22Rv1 (cell line): ENCODE measurements around the gene DUSP15.

ENCODE experiments used
- H3K27ac ChIP-seq: fragments of 450-650 bp; 2 replicates; pipeline ENCODE4 v1.5.1; 2017
- ZFX ChIP-seq: fragments of 450-650 bp; IDR thresholded peaks from 2 replicates; pipeline ENCODE4 v1.6.1; 2017; ENCODE audit warnings: antibody characterized with exemption, borderline replicate concordance
- TF ChIP-seq, protein P1 (sequence below): fragments of 450-650 bp; IDR thresholded peaks from 2 replicates; pipeline ENCODE4 v1.5.1; 2017; ENCODE audit warnings: mild to moderate bottlenecking

DUSP15 gene

GRCh38 chr20:31906001-31906400, 35.7 kb upstream of the DUSP15 start:
- no peak overlapping the region for H3K27ac ChIP-seq
- TF ChIP-seq, protein P1, sequence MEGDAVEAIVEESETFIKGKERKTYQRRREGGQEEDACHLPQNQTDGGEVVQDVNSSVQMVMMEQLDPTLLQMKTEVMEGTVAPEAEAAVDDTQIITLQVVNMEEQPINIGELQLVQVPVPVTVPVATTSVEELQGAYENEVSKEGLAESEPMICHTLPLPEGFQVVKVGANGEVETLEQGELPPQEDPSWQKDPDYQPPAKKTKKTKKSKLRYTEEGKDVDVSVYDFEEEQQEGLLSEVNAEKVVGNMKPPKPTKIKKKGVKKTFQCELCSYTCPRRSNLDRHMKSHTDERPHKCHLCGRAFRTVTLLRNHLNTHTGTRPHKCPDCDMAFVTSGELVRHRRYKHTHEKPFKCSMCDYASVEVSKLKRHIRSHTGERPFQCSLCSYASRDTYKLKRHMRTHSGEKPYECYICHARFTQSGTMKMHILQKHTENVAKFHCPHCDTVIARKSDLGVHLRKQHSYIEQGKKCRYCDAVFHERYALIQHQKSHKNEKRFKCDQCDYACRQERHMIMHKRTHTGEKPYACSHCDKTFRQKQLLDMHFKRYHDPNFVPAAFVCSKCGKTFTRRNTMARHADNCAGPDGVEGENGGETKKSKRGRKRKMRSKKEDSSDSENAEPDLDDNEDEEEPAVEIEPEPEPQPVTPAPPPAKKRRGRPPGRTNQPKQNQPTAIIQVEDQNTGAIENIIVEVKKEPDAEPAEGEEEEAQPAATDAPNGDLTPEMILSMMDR = no peak
- TF ChIP-seq ZFX = no peak

- no peak overlapping the region for H3K27ac ChIP-seq
- TF ChIP-seq ZFX = no peak
- TF ChIP-seq, protein P1 = no peak
Measured at GRCh38 chr20:31903627-31904386, 33.5 kb upstream of the DUSP15 start.

DNA sequence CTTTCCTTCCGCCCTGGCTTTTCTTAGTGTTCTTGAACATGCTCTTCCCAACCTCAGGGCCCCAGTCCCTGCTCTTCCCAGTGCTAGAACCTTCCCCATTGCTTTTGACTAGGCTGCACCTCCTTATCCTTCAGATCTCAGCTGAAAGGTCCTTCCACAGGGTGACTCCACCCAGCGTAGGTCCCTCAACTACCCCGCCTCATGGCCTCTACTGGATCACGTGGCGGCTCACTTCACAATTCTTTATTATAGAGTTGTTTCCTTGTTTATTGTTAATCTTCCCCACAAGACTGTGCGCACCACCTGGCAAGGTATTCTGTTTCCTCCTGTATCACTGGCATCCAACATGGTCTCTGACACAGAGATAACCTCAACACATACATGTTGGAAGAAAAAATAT, 31.3 kb upstream of the DUSP15 start:
- no peak overlapping the region for H3K27ac ChIP-seq
- TF ChIP-seq, protein P1 = no peak
- no peak for TF ChIP-seq ZFX

GRCh38 chr20:31897541-31897940, 27.2 kb upstream of the DUSP15 start:
- TF ChIP-seq, protein P1 = no peak
- no peak for TF ChIP-seq ZFX
- no peak overlapping the region for H3K27ac ChIP-seq

DNA sequence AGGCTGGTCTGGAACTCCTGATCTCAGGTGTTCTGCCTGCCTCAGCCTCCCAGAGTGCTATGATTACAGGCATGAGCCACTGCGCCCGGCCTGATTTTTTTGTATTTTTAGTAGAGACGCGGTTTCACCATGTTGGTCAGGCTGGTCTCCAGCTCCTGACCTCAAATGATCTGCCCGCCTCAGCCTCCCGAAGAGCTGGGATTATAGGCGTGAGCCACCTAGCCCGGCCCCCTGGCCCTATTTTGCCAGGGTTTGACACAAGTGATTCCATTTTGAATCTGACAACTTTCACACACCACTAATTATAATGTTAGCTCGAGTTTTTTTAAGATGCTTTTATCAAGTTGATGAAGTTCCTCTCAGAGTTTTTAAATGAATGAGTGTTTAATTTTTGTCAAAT, 25.7 kb upstream of the DUSP15 start:
- TF ChIP-seq ZFX = no peak
- TF ChIP-seq, protein P1 = no peak
- H3K27ac ChIP-seq = no peak overlapping the region

- TF ChIP-seq, protein P1 = no peak
- TF ChIP-seq ZFX = no peak
- no peak overlapping the region for H3K27ac ChIP-seq
Measured at GRCh38 chr20:31894980-31895675, 24.8 kb upstream of the DUSP15 start.

DNA sequence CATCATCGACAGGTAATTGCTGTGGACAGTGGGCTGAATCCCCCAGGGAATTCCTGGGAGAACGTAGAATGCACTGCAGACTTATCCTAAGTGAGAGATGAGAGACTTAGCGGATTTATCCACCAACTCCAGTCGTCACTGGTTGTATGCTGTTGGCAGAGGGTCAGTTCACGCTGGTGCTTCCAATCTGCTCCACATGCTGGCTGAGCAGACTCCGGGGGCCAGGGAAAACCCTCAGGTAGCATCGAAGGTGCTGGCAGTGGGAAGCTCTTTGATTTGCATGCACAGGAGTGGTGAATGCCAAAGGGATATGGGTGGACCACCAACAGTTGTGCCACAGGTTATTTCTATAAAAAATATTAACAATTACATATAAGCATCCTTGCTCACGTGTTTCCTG, 20.3 kb upstream of the DUSP15 start:
- no peak overlapping the region for H3K27ac ChIP-seq
- TF ChIP-seq ZFX = no peak

DNA sequence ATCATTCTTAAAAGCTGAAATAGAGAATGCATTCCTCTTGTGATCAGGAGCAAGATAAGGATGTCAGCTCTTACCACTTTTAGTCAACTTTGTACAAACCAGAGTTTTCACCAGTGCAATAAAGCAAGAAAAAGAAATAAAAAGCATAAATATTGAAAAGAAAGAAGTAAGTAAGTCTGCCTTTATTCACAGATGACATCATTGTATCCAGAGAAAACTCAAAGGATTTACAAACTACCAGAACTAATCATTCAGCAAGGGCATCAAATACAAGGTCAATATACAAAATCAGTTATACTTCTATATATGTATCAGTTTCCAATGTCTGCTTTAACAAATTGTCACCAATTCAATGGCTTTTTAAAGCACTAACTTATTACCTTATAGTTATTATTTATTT, 13.5 kb upstream of the DUSP15 start:
- no peak for TF ChIP-seq ZFX
- TF ChIP-seq, protein P1 = no peak
- H3K27ac ChIP-seq = no peak overlapping the region
